Caco-2 (cell line): Measurements from ENCODE around the gene NT5C1A. TPM values are rescaled to one million over a fixed set of nuclear protein-coding genes. Genes with fewer than 3 reads are reported as not detected.

ENCODE experiments used
- BruUV-seq: library from RNA; stranded (reverse); fragments of 400-500 nt; replicated peaks from 2 replicates; lab custom pipeline; 2021; lab: Mats Ljungman, UMichigan
- CTCF ChIA-PET: fragments of 300-600 bp; sonication (Branson Sonifier 250); formaldehyde crosslinking; loops from one replicate; lab custom pipeline; 2022; ENCODE audit warnings: antibody characterized with exemption; lab: Charles Lee
- POLR2A ChIA-PET: fragments of 300-600 bp; sonication (Branson Sonifier 250); formaldehyde crosslinking; loops from one replicate; lab custom pipeline; 2022; ENCODE audit warnings: antibody characterized with exemption; lab: Charles Lee
- DNase-seq, 2 experiments: peaks; one replicate each; pipeline versions ENCODE4 v3.0.0 to v3.0.0-alpha.2; 2020 to 2022
- H3K27me3 ChIP-seq: replicated peaks from 2 replicates; pipeline ENCODE4 v1.6.0; 2011; ENCODE audit warnings: low read length; ENCODE audit not compliant: control insufficient read depth, insufficient read depth
- H3K36me3 ChIP-seq: 2 replicates; pipeline ENCODE4 v1.5.1; 2011; ENCODE audit warnings: low read length; ENCODE audit not compliant: control insufficient read depth, insufficient read depth
- H3K4me1 ChIP-seq: fragments of 250-450 bp; sonication (Bioruptor Pico); 2 replicates; pipeline ENCODE4 v1.5.1; 2020; ENCODE audit warnings: mild to moderate bottlenecking
- H3K4me3 ChIP-seq: 2 replicates; pipeline ENCODE4 v1.5.1; 2011; ENCODE audit warnings: low read depth, mild to moderate bottlenecking, control low read depth, low read length
- H3K9me3 ChIP-seq: fragments of 250-450 bp; sonication (Bioruptor Pico); 2 replicates; pipeline ENCODE4 v1.5.1; 2020; ENCODE audit warnings: mild to moderate bottlenecking, moderate library complexity
- H3K27ac Mint-ChIP-seq: one replicate; pipeline ENCODE4 v1.8.0; 2022; ENCODE audit warnings: mixed read lengths; ENCODE audit not compliant: unreplicated experiment
- H3K27me3 Mint-ChIP-seq: one replicate; pipeline ENCODE4 v1.8.0; 2022; ENCODE audit warnings: mixed read lengths; ENCODE audit not compliant: insufficient read depth, unreplicated experiment
- H3K36me3 Mint-ChIP-seq: one replicate; pipeline ENCODE4 v1.8.0; 2022; ENCODE audit warnings: mild to moderate bottlenecking, mixed read lengths; ENCODE audit not compliant: insufficient read depth, unreplicated experiment
- H3K4me1 Mint-ChIP-seq: one replicate; pipeline ENCODE4 v1.8.0; 2022; ENCODE audit warnings: low read depth, mixed read lengths; ENCODE audit not compliant: unreplicated experiment
- H3K4me3 Mint-ChIP-seq: one replicate; pipeline ENCODE4 v1.8.0; 2022; ENCODE audit warnings: mild to moderate bottlenecking, moderate library complexity, mixed read lengths; ENCODE audit not compliant: unreplicated experiment
- H3K9me3 Mint-ChIP-seq: one replicate; pipeline ENCODE4 v1.8.0; 2022; ENCODE audit warnings: mixed read lengths; ENCODE audit not compliant: unreplicated experiment
- intact Hi-C: fragments of 100-400 bp; cut with micrococcal nuclease; formaldehyde crosslinking; loops from one replicate; pipeline ENCODE4 v1.10.0; 2022; ENCODE audit not compliant: unreplicated experiment
- total RNA-seq: library from RNA; stranded (reverse); gene quantifications from 2 replicates; pipeline ENCODE4 v1.2.3, GENCODE V29; 2022
- TF ChIP-seq, protein P1 (sequence below), 2 experiments: fragments of 200-600 bp in 1 of 2; IDR thresholded peaks; 1 replicate in 1 of 2; 2 replicates in 1 of 2; pipeline versions ENCODE4 v1.5.1 to v1.8.0; 2011 to 2022; ENCODE audit warnings: antibody characterized with exemption in 1 of 2, control low read depth in 1 of 2, inconsistent platforms in 1 of 2, low read depth in 1 of 2, low read length in 1 of 2, mild to moderate bottlenecking in 1 of 2, moderate library complexity in 1 of 2; ENCODE audit not compliant: insufficient read depth in 1 of 2, severe bottlenecking in 1 of 2, unreplicated experiment in 1 of 2

The NT5C1A gene
- total RNA-seq, 1 experiment from 2014 or later = not detected

DNA sequence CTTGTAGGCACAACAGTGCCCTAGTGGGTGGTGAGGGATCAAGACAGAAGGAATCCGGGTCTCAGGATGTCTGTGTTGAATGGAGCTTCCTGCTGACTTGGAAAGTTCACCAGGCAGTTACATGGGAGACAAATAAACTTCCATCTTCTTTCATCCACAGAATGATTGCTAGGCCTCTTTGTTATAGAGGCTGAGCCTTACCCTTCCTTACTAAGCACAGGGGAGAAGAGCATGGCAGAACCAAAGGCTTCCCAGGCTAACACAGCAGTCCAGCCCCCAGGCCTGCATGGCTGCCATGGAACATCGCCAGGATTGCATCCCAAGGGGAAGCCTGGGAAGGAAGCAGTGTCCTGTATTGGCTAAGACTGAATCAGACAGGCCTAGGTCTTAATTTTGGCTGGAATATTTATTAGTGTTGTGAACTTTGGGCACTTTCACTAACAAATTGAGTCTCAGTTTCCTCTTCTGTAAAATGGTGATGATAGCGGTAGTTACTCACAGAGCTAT lies 51.2 kb downstream of the NT5C1A start:
- no peak overlapping the region for H3K4me3 Mint-ChIP-seq
- BruUV-seq = no TSS peak
- TF ChIP-seq, protein P1, sequence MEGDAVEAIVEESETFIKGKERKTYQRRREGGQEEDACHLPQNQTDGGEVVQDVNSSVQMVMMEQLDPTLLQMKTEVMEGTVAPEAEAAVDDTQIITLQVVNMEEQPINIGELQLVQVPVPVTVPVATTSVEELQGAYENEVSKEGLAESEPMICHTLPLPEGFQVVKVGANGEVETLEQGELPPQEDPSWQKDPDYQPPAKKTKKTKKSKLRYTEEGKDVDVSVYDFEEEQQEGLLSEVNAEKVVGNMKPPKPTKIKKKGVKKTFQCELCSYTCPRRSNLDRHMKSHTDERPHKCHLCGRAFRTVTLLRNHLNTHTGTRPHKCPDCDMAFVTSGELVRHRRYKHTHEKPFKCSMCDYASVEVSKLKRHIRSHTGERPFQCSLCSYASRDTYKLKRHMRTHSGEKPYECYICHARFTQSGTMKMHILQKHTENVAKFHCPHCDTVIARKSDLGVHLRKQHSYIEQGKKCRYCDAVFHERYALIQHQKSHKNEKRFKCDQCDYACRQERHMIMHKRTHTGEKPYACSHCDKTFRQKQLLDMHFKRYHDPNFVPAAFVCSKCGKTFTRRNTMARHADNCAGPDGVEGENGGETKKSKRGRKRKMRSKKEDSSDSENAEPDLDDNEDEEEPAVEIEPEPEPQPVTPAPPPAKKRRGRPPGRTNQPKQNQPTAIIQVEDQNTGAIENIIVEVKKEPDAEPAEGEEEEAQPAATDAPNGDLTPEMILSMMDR (IDR thresholded peaks at IDR 0.05; ENCODE audit: insufficient read depth in 1 of 2, low read depth in 1 of 2, low read length in 1 of 2, severe bottlenecking in 1 of 2, unreplicated experiment in 1 of 2) = no peak
- H3K9me3 Mint-ChIP-seq = no peaks in the 10 kb centered on the region
- CTCF ChIA-PET = no interaction called here
- no peaks in the 10 kb centered on the region for H3K36me3 ChIP-seq
- no peaks in the 10 kb centered on the region for H3K4me1 Mint-ChIP-seq
- H3K4me3 ChIP-seq = no peak overlapping the region
- intact Hi-C loops = no loop called here
- H3K9me3 ChIP-seq = no peaks in the 10 kb centered on the region
- POLR2A ChIA-PET = no interaction called here
- no peaks in the 10 kb centered on the region for H3K27me3 Mint-ChIP-seq
- H3K36me3 Mint-ChIP-seq = no peaks in the 10 kb centered on the region
- no peaks in the 10 kb centered on the region for H3K4me1 ChIP-seq
- no peak overlapping the region for H3K27ac Mint-ChIP-seq
- H3K27me3 ChIP-seq = no peaks in the 10 kb centered on the region
- no peak for DNase-seq

DNA sequence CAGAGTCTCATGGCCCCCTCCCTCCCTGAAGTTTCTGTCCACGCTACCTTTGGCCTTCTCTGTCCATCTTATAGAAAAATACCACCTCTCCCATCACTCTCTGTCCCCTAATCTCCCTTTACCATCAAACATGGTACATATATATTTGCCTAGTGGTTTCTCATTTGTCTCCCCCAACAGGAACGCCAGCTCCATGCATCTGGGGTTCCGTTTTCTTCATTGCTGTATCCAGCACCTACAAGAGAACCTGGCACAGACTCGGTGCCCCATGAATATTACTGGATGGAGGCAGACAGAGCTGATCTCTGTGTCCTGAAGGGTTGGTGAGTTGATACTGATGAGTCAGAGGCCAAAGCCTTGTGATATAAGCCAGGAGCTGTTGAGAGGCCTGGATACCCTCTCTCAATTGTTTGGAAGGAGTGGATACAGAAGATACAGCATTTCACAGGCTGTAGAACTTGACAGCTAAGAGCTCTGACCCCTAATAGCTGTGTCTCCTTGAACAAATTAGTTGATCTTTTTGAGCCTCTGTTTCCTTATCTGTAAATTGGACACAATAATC lies 54.3 kb downstream of the NT5C1A start:
- H3K9me3 Mint-ChIP-seq = no peaks in the 10 kb centered on the region
- no peaks in the 10 kb centered on the region for H3K27me3 Mint-ChIP-seq
- H3K9me3 ChIP-seq = no peaks in the 10 kb centered on the region
- no peak overlapping the region for H3K4me3 Mint-ChIP-seq
- no peak for DNase-seq
- no peaks in the 10 kb centered on the region for H3K27me3 ChIP-seq
- H3K27ac Mint-ChIP-seq = no peak overlapping the region
- CTCF ChIA-PET = no interaction called here
- POLR2A ChIA-PET = no interaction called here
- H3K36me3 Mint-ChIP-seq = no peaks in the 10 kb centered on the region
- intact Hi-C loops = no loop called here
- no peaks in the 10 kb centered on the region for H3K4me1 ChIP-seq
- H3K4me1 Mint-ChIP-seq = no peaks in the 10 kb centered on the region
- H3K4me3 ChIP-seq = no peak overlapping the region
- no peaks in the 10 kb centered on the region for H3K36me3 ChIP-seq
- TF ChIP-seq, protein P1 (IDR thresholded peaks at IDR 0.05; ENCODE audit: insufficient read depth in 1 of 2, low read depth in 1 of 2, low read length in 1 of 2, severe bottlenecking in 1 of 2, unreplicated experiment in 1 of 2) = no peak
- BruUV-seq = no TSS peak

DNA sequence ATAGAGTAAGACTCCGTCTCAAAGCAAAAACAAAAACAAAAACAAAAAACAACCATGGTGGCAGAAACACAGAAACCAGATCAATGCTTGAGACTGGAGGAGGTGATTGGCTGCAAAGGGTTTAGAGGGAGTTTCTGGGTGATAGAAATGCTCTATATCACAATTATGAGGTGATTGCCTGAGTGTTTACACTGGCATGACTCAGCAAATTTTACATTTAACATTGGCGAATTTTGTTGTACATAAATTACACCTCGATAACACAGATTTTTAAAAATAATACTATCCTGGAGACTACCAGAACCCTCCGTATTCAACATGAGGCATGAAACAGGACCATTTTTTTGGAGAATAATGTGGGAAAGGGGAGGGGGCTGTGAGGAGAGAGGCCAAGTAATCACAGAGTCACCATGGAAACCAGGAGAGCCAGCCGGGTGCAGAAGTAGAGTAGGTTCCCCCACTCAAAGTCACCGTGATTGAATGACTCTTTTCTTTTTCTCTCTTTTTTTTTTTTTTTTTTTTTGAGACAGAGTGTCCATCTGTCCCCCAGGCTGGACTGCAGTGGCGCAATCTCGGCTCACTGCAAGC lies 56.7 kb downstream of the NT5C1A start:
- Histone ChIP-seq H3K4me3 (no peak overlapping the region), H3K4me1 (no peaks in the 10 kb centered on the region), H3K9me3 (no peaks in the 10 kb centered on the region), H3K27me3 (no peaks in the 10 kb centered on the region), H3K36me3 (no peaks in the 10 kb centered on the region)
- Mint-ChIP-seq H3K9me3 (no peaks in the 10 kb centered on the region), H3K27me3 (no peaks in the 10 kb centered on the region), H3K4me1 (no peaks in the 10 kb centered on the region), H3K4me3 (no peak overlapping the region), H3K27ac (no peak overlapping the region), H3K36me3 (no peaks in the 10 kb centered on the region)
- intact Hi-C loops = no loop called here
- POLR2A ChIA-PET = no interaction called here
- TF ChIP-seq, protein P1 (IDR thresholded peaks at IDR 0.05; ENCODE audit: insufficient read depth in 1 of 2, low read depth in 1 of 2, low read length in 1 of 2, severe bottlenecking in 1 of 2, unreplicated experiment in 1 of 2) = no peak
- DNase-seq = no peak
- CTCF ChIA-PET = no interaction called here
- no TSS peak for BruUV-seq
